ENCODE results near the gene TSPAN14. TPM values are rescaled to one million over a fixed set of nuclear protein-coding genes. Genes with fewer than 3 reads are reported as not detected.

TSPAN14 gene
- total RNA-seq, 4 donors from 2014 or later: 123 to 163 (median 150) TPM

DNA sequence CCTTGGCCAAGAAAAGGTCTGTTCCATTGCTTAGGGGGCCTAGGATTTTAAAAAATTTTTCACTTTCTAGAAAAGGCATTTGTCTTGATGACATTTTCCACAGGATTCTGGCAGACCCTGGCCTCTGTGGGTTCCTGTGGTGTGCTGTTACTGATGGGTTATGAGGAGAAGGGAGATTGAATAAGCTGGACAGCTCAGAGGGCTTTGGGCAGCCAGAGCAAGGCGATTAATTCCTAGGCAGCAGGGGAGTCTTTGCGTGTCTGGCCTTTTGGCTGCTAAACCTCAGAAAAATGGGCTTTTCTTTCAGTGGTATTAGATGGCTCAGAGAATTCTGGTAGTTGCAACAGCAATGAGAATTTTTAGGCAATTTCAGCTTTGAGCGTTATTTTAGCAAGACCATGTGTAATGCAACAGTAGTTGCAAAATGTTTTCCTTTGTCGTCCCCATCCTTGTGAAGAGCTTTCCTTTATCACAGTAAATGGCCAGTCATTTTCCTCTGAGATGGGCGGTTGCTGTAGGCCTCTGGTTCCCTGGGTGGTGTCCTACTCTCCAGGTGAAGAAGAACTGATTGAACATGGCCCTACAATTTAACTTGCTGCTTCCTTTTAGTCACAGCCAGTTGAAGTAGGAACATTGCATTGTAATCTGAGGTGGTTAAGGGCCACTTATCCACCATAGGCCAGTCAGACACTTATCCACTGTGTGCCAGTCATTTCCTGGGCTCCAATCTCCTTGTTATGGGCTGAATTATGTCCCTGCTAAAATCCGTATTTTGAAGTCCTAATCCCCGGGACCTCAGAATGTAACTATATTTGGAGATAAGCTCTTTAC lies 126.7 kb downstream of the TSPAN14 start:
- H3K27me3 ChIP-seq: no peaks in the 10 kb centered on the region
- DNase-seq (ENCODE audit: low spot score in 2 of 2): no peak
- H3K36me3 ChIP-seq: no peaks in the 10 kb centered on the region
- no peak overlapping the region for H3K4me3 ChIP-seq
- H3K27ac ChIP-seq: no peak overlapping the region
- H3K4me1 ChIP-seq: no peaks in the 10 kb centered on the region
- 80 to 81% methylated on average over 7 of the region's 7 CpGs for WGBS, 2 donors
- peaks cover 0 to 9% (median 0%) of the 10 kb centered on the region in 4 donors for H3K9me3 ChIP-seq
- TF ChIP-seq POLR2A (IDR thresholded peaks at IDR 0.05) (no peak), EP300 (IDR thresholded peaks at IDR 0.05) (no peak)
- TF ChIP-seq, protein P1, sequence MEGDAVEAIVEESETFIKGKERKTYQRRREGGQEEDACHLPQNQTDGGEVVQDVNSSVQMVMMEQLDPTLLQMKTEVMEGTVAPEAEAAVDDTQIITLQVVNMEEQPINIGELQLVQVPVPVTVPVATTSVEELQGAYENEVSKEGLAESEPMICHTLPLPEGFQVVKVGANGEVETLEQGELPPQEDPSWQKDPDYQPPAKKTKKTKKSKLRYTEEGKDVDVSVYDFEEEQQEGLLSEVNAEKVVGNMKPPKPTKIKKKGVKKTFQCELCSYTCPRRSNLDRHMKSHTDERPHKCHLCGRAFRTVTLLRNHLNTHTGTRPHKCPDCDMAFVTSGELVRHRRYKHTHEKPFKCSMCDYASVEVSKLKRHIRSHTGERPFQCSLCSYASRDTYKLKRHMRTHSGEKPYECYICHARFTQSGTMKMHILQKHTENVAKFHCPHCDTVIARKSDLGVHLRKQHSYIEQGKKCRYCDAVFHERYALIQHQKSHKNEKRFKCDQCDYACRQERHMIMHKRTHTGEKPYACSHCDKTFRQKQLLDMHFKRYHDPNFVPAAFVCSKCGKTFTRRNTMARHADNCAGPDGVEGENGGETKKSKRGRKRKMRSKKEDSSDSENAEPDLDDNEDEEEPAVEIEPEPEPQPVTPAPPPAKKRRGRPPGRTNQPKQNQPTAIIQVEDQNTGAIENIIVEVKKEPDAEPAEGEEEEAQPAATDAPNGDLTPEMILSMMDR (IDR thresholded peaks at IDR 0.05): no peak

DNA sequence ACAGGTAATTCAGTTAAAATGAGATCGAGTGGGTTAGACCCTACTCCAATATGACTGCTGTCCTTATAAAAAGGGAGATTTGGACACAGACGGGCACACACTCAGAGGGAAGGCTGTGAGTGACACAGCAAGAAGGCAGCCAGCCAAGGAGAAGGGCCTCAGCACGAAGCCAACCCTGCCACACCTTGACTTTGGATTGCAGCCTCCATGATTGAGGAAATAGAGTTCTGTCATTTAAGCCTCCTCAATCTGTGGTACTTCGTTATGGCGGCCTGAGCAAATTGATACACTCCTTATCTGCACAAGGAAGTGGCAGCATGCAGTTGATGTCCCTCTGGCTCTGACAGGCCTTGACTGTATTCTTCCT lies 127.3 kb downstream of the TSPAN14 start:
- Histone ChIP-seq H3K36me3 (no peaks in the 10 kb centered on the region), H3K9me3 (peaks cover 0 to 9% (median 0%) of the 10 kb centered on the region in 4 donors), H3K4me1 (no peaks in the 10 kb centered on the region), H3K27me3 (no peaks in the 10 kb centered on the region), H3K4me3 (no peak overlapping the region), H3K27ac (no peak overlapping the region)
- DNase-seq (ENCODE audit: low spot score in 2 of 2): no peak
- TF ChIP-seq POLR2A (IDR thresholded peaks at IDR 0.05) (no peak), EP300 (IDR thresholded peaks at IDR 0.05) (no peak)
- 84 to 95% methylated on average over 5 of the region's 5 CpGs for WGBS, 2 donors

DNA sequence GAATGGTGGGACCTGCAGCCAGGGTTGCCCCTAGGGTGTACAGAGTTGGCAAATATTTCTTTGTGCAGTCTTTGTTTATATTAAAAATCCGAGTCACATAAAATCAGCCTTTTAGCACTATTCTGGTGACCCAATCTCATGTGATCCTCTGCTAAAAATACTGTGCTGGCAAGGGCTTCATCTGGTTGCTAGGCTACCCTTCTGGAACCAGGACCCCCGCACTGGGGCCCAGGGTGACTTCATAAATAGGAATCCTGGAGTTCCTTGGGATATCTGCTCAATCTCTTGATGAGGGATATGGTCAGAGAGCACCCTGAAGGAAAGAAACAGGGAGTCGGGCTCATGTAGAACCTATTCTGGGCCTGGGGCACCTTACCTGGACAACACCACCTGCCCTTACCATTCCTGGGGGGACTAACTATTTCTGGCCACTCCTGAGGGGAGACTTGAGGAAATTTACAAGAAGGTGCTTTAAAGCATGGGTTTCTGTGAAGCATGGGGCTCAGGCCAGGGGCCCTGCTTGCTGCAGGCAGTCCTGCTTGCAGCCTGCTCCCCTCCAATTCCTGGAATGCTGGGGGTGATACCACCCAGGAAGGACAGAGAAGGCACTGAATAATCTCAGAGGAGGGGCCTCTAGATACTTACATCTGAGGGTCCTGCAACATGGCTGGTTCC lies 128.3 kb downstream of the TSPAN14 start:
- H3K27ac ChIP-seq: no peak overlapping the region

More for the DNA sequence above, 128.3 kb downstream of the TSPAN14 start:
- no peak overlapping the region for H3K4me3 ChIP-seq
- TF ChIP-seq, protein P1 (IDR thresholded peaks at IDR 0.05): no peak
- TF ChIP-seq EP300 (IDR thresholded peaks at IDR 0.05) (no peak), POLR2A (IDR thresholded peaks at IDR 0.05) (no peak)
- 54 to 67% methylated on average over 3 of the region's 3 CpGs for WGBS, 2 donors
- no peaks in the 10 kb centered on the region for H3K27me3 ChIP-seq
- no peaks in the 10 kb centered on the region for H3K9me3 ChIP-seq
- no peaks in the 10 kb centered on the region for H3K4me1 ChIP-seq
- DNase-seq (ENCODE audit: low spot score in 2 of 2): no peak
- H3K36me3 ChIP-seq: no peaks in the 10 kb centered on the region

Other genes with a start within 250 kb of the TSPAN14 start
- 100 to 1,000 TPM in 3 of 4 donors, 10 to 100 TPM in 1; 99.8 to 128 (median 113) TPM for gene ANXA11, start 248.8 kb upstream of the TSPAN14 start, total RNA-seq
- gene MAT1A, start 164.7 kb upstream of the TSPAN14 start, total RNA-seq: not detected
- not detected for gene DYDC1, start 97.6 kb upstream of the TSPAN14 start, total RNA-seq
- not detected for gene DYDC2, start 97.5 kb upstream of the TSPAN14 start, total RNA-seq
- gene PRXL2A, start 45.8 kb upstream of the TSPAN14 start, total RNA-seq: 100 to 1,000 TPM in 3 of 4 donors, 10 to 100 TPM in 1; 94.5 to 176 (median 128) TPM
- not detected for gene SH2D4B, start 83.6 kb downstream of the TSPAN14 start, total RNA-seq